NT2/D1 (cell line): ENCODE measurements around the gene GPRC5C.

Experiments used
- DNase-seq: peaks from one replicate; pipeline ENCODE4 v3.0.0-alpha.2; 2011; ENCODE audit warnings: low read depth, low spot score
- H3K27me3 ChIP-seq: 2 replicates; pipeline ENCODE4 v1.6.0; 2011; ENCODE audit warnings: mild to moderate bottlenecking; ENCODE audit not compliant: insufficient read length, insufficient read depth
- H3K36me3 ChIP-seq: 2 replicates; pipeline ENCODE4 v1.6.1; 2011; ENCODE audit warnings: mild to moderate bottlenecking, low read length, mixed read lengths; ENCODE audit not compliant: insufficient read depth, insufficient read length
- H3K4me1 ChIP-seq: 2 replicates; pipeline ENCODE4 v1.5.1; 2011; ENCODE audit not compliant: insufficient read depth, insufficient read length
- H3K4me3 ChIP-seq: 2 replicates; pipeline ENCODE4 v1.5.1; 2011; ENCODE audit warnings: low read depth; ENCODE audit not compliant: insufficient read length
- H3K9ac ChIP-seq: 2 replicates; pipeline ENCODE4 v1.6.0; 2011; ENCODE audit warnings: low read depth; ENCODE audit not compliant: insufficient read length
- H3K9me3 ChIP-seq: 2 replicates; pipeline ENCODE4 v1.5.1; 2011; ENCODE audit warnings: mild to moderate bottlenecking, low read length; ENCODE audit not compliant: insufficient read depth
- SUZ12 ChIP-seq: IDR thresholded peaks from 2 replicates; pipeline ENCODE4 v1.6.1; 2011; ENCODE audit not compliant: insufficient read length, insufficient read depth; ENCODE audit errors: extremely low read depth
- YY1 ChIP-seq: IDR thresholded peaks from 2 replicates; pipeline ENCODE4 v1.6.1; 2011; ENCODE audit not compliant: insufficient read length, insufficient read depth
- ZNF274 ChIP-seq: IDR thresholded peaks from 2 replicates; pipeline ENCODE4 v1.6.1; 2011; ENCODE audit warnings: mild to moderate bottlenecking, low read depth, low read length

GPRC5C gene

GRCh38 chr17:74460241-74460640, 28.4 kb downstream of the GPRC5C start:
- Histone ChIP-seq H3K4me3 (no peak overlapping the region), H3K9me3 (no peaks in the 10 kb centered on the region), H3K36me3 (no peaks in the 10 kb centered on the region), H3K9ac (no peak overlapping the region), H3K27me3 (peaks cover 12% of the 10 kb centered on the region), H3K4me1 (peaks cover 14% of the 10 kb centered on the region)
- TF ChIP-seq SUZ12 (no peak), ZNF274 (no peak), YY1 (no peak)
- DNase-seq = no peak

GRCh38 chr17:74460996-74461395, 29.1 kb downstream of the GPRC5C start:
- no peak for TF ChIP-seq SUZ12
- no peak for TF ChIP-seq YY1
- TF ChIP-seq ZNF274 = no peak
- H3K4me3 ChIP-seq = no peak overlapping the region
- peaks cover 12% of the 10 kb centered on the region for H3K27me3 ChIP-seq
- H3K9ac ChIP-seq = no peak overlapping the region
- peaks cover 14% of the 10 kb centered on the region for H3K4me1 ChIP-seq
- H3K9me3 ChIP-seq = no peaks in the 10 kb centered on the region
- H3K36me3 ChIP-seq = no peaks in the 10 kb centered on the region
- no peak for DNase-seq

- Histone ChIP-seq H3K36me3 (no peaks in the 10 kb centered on the region), H3K4me1 (peaks cover 14% of the 10 kb centered on the region), H3K4me3 (no peak overlapping the region), H3K9me3 (no peaks in the 10 kb centered on the region), H3K27me3 (peaks cover 8% of the 10 kb centered on the region), H3K9ac (no peak overlapping the region)
- no peak for TF ChIP-seq SUZ12
- no peak for TF ChIP-seq YY1
- no peak for TF ChIP-seq ZNF274
- no peak for DNase-seq
Measured at GRCh38 chr17:74461611-74462010, 29.7 kb downstream of the GPRC5C start.

- Histone ChIP-seq H3K4me1 (peaks cover 7% of the 10 kb centered on the region), H3K36me3 (no peaks in the 10 kb centered on the region), H3K4me3 (no peak overlapping the region), H3K27me3 (no peaks in the 10 kb centered on the region), H3K9me3 (no peaks in the 10 kb centered on the region), H3K9ac (no peak overlapping the region)
- no peak for DNase-seq
- TF ChIP-seq ZNF274 (no peak), SUZ12 (no peak), YY1 (no peak)
Measured at GRCh38 chr17:74464730-74465377, 33.0 kb downstream of the GPRC5C start.

GRCh38 chr17:74465378-74466110, 33.7 kb downstream of the GPRC5C start:
- H3K9me3 ChIP-seq = no peaks in the 10 kb centered on the region
- H3K36me3 ChIP-seq = no peaks in the 10 kb centered on the region
- no peak overlapping the region for H3K9ac ChIP-seq
- H3K4me3 ChIP-seq = no peak overlapping the region
- no peak for DNase-seq
- H3K4me1 ChIP-seq = peaks cover 7% of the 10 kb centered on the region
- no peaks in the 10 kb centered on the region for H3K27me3 ChIP-seq
- TF ChIP-seq ZNF274 (no peak), SUZ12 (no peak), YY1 (no peak)

- no peaks in the 10 kb centered on the region for H3K36me3 ChIP-seq
- no peaks in the 10 kb centered on the region for H3K27me3 ChIP-seq
- H3K4me3 ChIP-seq = no peak within 1 kb of the TSS
- no peaks in the 10 kb centered on the region for H3K9me3 ChIP-seq
- TF ChIP-seq YY1 (no peak), ZNF274 (no peak), SUZ12 (no peak)
- H3K9ac ChIP-seq = no peak within 1 kb of the TSS
- H3K4me1 ChIP-seq = peaks cover 7% of the 10 kb centered on the region
- no peak for DNase-seq
Measured at GRCh38 chr17:74466111-74466827, 34.4 kb downstream of the GPRC5C start, which contains the start of gene CD300A. Gene CD300A (plus strand): TSS chr17:74466634. CDS start chr17:74466704, 70 bp downstream.

GRCh38 chr17:74466828-74467184, 34.9 kb downstream of the GPRC5C start:
- no peak overlapping the region for H3K4me3 ChIP-seq
- H3K9me3 ChIP-seq = no peaks in the 10 kb centered on the region
- H3K36me3 ChIP-seq = no peaks in the 10 kb centered on the region
- H3K27me3 ChIP-seq = no peaks in the 10 kb centered on the region
- peaks cover 7% of the 10 kb centered on the region for H3K4me1 ChIP-seq
- no peak for TF ChIP-seq ZNF274
- no peak for TF ChIP-seq SUZ12
- TF ChIP-seq YY1 = no peak
- DNase-seq = no peak
- H3K9ac ChIP-seq = no peak overlapping the region
